ENCODE results near the gene SMARCC2.

Gene SMARCC2

DNA sequence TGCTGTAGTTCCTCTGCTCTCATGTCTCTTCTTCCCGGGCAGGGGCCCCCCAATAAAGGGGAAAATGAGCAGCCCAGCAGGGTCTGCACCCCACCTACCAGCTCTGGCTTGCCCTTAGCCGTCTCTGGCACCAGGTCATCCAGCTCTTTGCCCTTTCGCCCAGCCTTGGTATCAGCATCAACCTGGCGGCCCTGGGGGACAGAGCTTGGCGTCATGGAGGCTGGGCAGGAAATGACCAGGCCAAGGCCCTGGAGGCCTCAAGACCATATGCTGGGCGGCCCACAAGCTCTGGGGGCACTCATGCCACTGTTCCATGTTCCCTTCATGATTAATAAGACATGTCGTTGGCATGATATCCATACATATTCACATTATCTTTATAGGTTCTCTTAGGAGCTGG is 16.4 kb downstream of the SMARCC2 start:
- no peak for TF ChIP-seq JUND (IDR thresholded peaks at IDR 0.05; ENCODE audit: low read depth)
- in situ Hi-C loops (cut with HindIII; ENCODE audit: low pct_unique_long_range_greater_than_20kb, low sequenced_read_pairs), result no loop called here
- no peak for DNase-seq (ENCODE audit: low read depth in 1 of 2, low spot score in 1 of 2)

GRCh38 chr12:56169229-56169759 is 20.0 kb downstream of the SMARCC2 start:
- in situ Hi-C loops (cut with HindIII; ENCODE audit: low pct_unique_long_range_greater_than_20kb, low sequenced_read_pairs), result no loop called here
- DNase-seq (ENCODE audit: low read depth in 1 of 2, low spot score in 1 of 2), result no peak
- TF ChIP-seq JUND (IDR thresholded peaks at IDR 0.05; ENCODE audit: low read depth), result no peak

DNA sequence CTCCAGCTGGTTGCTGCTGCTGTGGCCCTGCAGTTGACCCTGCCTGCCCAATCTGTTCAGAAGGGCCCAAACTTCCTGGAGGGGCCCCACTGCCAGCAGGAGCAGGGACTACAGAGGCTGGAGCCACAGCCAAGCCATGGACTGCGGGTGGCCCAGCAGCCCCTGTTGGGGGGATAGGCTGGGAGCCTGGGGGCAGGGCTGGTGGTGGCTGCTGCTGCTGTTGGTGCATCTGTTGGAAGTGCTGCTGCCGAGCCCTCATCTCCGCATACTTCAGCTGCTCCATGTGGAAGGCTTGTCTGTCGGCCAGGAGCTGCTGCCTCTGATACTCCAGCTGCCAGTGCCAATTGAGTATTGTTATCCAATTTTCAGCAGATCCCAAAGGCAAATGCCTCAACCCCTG is 23.9 kb downstream of the SMARCC2 start:
- no peak for TF ChIP-seq JUND (IDR thresholded peaks at IDR 0.05; ENCODE audit: low read depth)
- DNase-seq (ENCODE audit: low read depth in 1 of 2, low spot score in 1 of 2), result no peak
- in situ Hi-C loops (cut with HindIII; ENCODE audit: low pct_unique_long_range_greater_than_20kb, low sequenced_read_pairs), result no loop called here

- no peak for TF ChIP-seq JUND (IDR thresholded peaks at IDR 0.05; ENCODE audit: low read depth)
- no peak for DNase-seq (ENCODE audit: low read depth in 1 of 2, low spot score in 1 of 2)
- in situ Hi-C loops (cut with HindIII; ENCODE audit: low pct_unique_long_range_greater_than_20kb, low sequenced_read_pairs), result no loop called here
Measured at GRCh38 chr12:56164345-56164729, 24.9 kb downstream of the SMARCC2 start.

DNA sequence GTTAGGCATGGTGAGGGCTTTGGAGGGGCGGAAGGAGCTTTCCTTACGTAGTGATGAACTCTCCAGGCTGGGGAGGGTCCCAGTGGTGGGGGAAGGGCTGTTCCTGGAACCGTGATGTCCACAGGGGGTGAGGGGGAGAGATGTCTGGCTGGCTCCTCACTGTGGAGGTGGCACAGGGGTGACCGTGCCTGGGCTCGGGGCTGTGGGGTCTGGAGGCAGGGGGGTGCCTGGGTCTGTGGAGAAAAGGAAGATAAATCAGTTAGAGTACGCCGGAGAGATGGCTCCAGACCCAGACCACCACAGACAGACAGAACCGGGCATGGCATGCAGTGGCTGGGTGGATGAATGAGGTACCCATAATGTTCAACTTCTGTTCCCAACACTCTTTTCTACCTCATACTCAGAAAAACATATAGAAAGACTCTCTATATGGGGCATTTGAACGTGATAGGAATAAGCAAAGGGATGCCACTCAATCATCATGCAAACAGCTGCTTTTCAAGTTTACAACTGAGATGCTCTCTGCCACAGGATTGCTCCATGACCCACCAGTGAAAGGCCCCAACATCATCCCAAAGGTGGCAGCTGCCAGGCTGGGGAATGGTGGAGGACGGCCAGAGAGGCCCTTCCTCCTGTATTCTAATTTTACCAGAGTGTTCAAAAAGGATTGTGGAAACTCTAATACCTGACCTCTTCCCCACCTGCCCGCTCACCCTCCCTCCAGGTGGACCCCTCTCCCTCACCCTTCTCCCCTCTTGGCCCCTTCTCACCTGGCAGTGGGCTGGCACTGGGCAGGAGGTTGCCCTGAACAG is 25.5 kb downstream of the SMARCC2 start:
- no peak for TF ChIP-seq JUND (IDR thresholded peaks at IDR 0.05; ENCODE audit: low read depth)
- no peak for DNase-seq (ENCODE audit: low read depth in 1 of 2, low spot score in 1 of 2)
- in situ Hi-C loops (cut with HindIII; ENCODE audit: low pct_unique_long_range_greater_than_20kb, low sequenced_read_pairs), result no loop called here

- DNase-seq (ENCODE audit: low read depth in 1 of 2, low spot score in 1 of 2), result no peak
- no peak for TF ChIP-seq JUND (IDR thresholded peaks at IDR 0.05; ENCODE audit: low read depth)
- in situ Hi-C loops (cut with HindIII; ENCODE audit: low pct_unique_long_range_greater_than_20kb, low sequenced_read_pairs), result no loop called here
Measured at GRCh38 chr12:56162468-56163290, 26.6 kb downstream of the SMARCC2 start.

DNA sequence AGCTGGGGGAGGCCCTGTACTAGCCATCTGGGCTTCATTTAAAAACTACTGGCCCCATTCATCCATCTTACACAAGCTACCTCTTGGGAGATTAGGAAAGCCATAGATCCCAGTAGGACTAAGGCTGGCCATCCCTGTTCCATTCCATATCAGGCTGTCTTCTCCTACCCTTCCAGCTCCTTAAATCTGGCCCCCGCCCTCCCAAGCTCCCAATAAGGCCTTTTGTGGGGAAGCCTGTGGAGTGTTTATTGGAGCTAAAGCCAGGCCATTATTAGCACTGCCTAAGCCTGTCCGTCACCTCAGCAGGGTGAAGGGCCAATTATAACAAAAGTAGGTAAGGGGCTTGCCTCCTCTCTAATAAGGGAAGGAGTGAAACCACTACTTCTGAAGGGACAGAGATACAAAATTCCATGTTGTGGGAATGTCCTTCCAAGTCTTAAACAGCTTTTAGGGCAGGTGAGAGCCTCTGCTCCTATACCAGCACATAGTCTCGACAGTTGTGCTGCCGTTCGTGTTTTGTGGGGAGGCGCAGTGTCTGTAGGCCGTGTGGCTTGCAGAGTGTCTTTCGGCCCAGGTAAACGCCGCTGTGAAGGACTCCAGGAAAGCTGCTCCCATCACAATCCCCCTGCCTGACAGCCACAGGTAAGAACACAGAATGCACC is 27.5 kb downstream of the SMARCC2 start:
- in situ Hi-C loops (cut with HindIII; ENCODE audit: low pct_unique_long_range_greater_than_20kb, low sequenced_read_pairs), result no loop called here
- no peak for TF ChIP-seq JUND (IDR thresholded peaks at IDR 0.05; ENCODE audit: low read depth)
- no peak for DNase-seq (ENCODE audit: low read depth in 1 of 2, low spot score in 1 of 2)

- DNase-seq (ENCODE audit: low read depth in 1 of 2, low spot score in 1 of 2), result no peak
- TF ChIP-seq JUND (IDR thresholded peaks at IDR 0.05; ENCODE audit: low read depth), result no peak
- in situ Hi-C loops (cut with HindIII; ENCODE audit: low pct_unique_long_range_greater_than_20kb, low sequenced_read_pairs), result no loop called here
Measured at GRCh38 chr12:56160894-56161689, 28.2 kb downstream of the SMARCC2 start.

GRCh38 chr12:56160193-56160763 is 29.0 kb downstream of the SMARCC2 start:
- in situ Hi-C loops (cut with HindIII; ENCODE audit: low pct_unique_long_range_greater_than_20kb, low sequenced_read_pairs), result no loop called here
- TF ChIP-seq JUND (IDR thresholded peaks at IDR 0.05; ENCODE audit: low read depth), result no peak
- DNase-seq (ENCODE audit: low read depth in 1 of 2, low spot score in 1 of 2), result no peak

DNA sequence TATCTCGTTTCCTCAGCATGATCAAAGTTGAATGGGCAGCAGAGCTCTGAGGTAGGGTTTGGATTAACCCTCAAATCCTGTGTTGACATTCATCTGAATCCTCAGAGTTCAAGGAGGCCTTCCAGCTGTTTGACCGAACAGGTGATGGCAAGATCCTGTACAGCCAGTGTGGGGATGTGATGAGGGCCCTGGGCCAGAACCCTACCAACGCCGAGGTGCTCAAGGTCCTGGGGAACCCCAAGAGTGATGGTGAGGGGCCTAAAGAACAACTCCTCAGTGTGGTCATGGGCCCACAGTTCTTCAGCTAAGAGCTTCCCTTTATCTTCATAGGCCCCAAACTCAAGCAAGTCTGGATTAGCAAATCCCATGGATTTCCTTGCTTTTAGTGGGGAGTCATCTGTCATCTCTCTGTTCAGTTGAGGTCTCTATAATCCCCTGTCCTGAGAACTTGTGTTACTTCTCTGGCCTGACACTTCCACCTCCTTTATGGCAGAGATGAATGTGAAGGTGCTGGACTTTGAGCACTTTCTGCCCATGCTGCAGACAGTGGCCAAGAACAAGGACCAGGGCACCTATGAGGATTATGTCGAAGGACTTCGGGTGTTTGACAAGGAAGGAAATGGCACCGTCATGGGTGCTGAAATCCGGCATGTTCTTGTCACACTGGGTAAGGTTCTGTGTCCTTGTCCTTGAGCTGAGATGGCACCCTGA is 29.6 kb downstream of the SMARCC2 start:
- TF ChIP-seq JUND (IDR thresholded peaks at IDR 0.05; ENCODE audit: low read depth), result no peak
- no peak for DNase-seq (ENCODE audit: low read depth in 1 of 2, low spot score in 1 of 2)
- in situ Hi-C loops (cut with HindIII; ENCODE audit: low pct_unique_long_range_greater_than_20kb, low sequenced_read_pairs), result no loop called here

- DNase-seq (ENCODE audit: low read depth in 1 of 2, low spot score in 1 of 2), result peak; percentile 65 to 80
- no peak for TF ChIP-seq JUND (IDR thresholded peaks at IDR 0.05; ENCODE audit: low read depth)
- in situ Hi-C loops (cut with HindIII; ENCODE audit: low pct_unique_long_range_greater_than_20kb, low sequenced_read_pairs), result no loop called here
Measured at GRCh38 chr12:56158926-56159461, 30.3 kb downstream of the SMARCC2 start.
